NCI-H1436 treated with DMSO at 0.1 percent for 48 hours (cell line): ENCODE results near the gene EDIL3.
"Not testable (repeated sequence)": the region's sequence is repeated elsewhere in the genome, so short reads cannot be mapped to it uniquely, and the experiment has no call there.

Source experiments
- DNase-seq: peaks from one replicate; lab custom pipeline; 2025; lab: John Stamatoyannopoulos, UW

Gene EDIL3

GRCh38 chr5:84298628-84299027 is 86.1 kb downstream of the EDIL3 start:
- DNase-seq: no peak

DNA sequence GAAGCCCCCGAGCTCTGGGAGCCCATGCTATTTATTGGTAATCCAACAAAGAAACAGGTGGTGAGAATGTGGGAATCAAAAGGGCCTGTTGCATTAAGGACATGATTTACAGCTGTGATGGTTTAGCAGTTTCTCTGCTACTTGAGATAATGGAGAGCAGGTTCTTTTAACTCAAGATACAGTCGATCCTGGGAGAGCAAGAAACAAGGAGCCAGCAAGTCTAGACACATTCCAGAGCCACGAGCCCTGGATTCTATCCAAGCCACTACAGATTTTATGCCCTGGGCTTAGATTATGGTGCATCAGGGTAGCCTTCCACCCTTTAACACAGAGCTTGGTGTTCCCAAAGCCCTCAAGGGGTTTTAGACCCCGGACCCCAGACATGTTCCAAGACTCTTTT is 87.0 kb downstream of the EDIL3 start:
- not testable (repeated sequence) for DNase-seq

- no peak for DNase-seq
Observed at GRCh38 chr5:84292788-84293653, 91.7 kb downstream of the EDIL3 start.

GRCh38 chr5:84292000-84292642 is 92.6 kb downstream of the EDIL3 start:
- no peak for DNase-seq

GRCh38 chr5:84290673-84291072 is 94.0 kb downstream of the EDIL3 start:
- DNase-seq: no peak

GRCh38 chr5:84290161-84290560 is 94.5 kb downstream of the EDIL3 start:
- no peak for DNase-seq

DNA sequence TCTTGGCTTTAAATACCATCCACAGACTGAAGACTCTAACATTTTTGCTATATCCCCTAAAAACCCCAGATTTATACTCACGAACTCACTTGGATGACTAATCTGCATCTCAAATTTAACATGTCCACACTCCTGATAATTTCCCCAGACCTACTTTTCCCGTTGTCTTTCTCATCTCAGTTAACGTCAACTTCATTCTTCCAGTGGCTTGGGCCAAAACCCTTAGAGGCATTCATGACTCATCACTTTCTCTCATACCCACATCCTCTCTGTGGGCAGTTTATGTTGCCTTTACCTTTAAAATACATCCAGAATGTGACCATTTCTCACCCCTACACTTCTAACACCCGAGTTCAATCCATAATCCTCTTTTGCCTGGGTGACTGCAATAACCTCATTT is 96.7 kb downstream of the EDIL3 start:
- no peak for DNase-seq

- DNase-seq: no peak
Observed at GRCh38 chr5:84286662-84287061, 98.0 kb downstream of the EDIL3 start.

GRCh38 chr5:84285641-84286637 is 98.7 kb downstream of the EDIL3 start:
- no peak for DNase-seq

- DNase-seq: no peak
Observed at GRCh38 chr5:84281383-84281782, 103.3 kb downstream of the EDIL3 start.

DNA sequence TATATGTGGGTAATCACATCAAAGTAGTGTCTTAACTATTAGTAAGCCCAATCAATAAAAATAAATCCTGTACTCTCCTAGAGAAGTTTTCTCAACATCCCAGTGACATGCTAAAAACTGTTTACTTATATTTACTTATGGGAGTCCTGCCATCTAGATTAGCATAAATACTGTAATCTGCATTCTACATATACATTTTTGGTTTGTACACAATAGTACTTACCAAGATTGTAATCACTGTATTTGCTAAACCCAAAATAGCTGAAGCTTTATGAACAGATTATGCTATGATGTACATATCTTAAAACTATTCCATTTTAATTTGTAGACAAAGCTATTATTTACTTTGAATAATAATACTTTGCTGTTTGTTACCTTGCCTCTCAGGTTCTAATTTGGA is 105.4 kb downstream of the EDIL3 start:
- no peak for DNase-seq

DNA sequence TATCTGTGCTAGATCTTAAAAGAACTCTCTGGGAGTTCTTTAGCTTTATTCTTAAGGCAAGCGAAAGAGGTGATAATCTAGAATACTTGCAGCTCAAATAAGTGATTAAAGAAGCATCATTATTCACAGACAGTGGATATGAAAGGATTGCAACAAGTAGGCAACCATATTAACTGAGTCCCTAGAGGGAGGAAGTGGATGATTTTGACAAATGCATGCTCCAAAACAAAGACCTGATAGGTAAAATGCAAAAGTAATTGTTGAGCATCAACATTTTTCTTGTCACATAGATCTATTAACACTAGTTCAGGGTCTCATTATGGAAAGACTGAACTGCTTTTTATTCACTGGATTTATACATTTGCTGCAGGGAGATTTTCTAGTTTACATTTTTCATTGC is 109.1 kb downstream of the EDIL3 start:
- DNase-seq: no peak

DNA sequence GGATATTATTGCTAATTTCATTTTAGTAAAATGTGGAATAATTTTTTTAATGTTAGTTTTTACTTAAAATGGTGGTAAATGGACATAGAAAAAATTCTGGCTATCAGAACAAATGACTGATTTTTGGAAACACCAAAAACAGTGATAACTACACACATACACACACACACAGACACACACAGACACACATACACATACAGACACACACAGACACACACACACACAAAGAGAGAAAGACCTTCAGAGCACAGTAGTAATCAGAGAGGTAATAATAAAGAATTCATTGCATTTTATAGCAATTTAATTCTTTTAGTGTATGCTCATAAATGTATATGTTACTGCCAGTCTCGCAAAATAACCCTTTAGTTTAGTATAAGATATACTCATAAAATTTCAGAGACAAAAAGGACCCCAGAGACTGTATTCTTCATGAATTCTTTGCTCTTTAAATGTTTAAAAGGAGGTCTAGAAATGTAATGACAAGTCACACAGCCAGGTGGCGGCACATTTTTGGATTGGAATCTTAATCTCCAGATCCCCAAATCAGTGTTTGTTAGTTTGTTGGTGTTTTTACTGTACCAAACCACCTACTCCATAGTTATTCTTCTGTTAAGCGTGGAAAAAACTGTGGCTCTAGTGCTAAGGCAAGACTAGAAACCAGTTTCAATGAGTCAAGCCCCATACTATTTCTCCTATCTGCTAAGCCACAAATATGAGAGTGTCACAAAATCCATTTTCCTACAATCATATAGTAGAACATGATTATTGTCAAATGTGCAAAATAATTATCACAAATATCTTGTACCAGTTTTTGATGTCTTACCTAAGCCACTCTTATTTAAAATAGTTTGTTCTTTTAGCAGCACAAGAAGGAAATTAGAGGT is 109.9 kb downstream of the EDIL3 start:
- no peak for DNase-seq

DNA sequence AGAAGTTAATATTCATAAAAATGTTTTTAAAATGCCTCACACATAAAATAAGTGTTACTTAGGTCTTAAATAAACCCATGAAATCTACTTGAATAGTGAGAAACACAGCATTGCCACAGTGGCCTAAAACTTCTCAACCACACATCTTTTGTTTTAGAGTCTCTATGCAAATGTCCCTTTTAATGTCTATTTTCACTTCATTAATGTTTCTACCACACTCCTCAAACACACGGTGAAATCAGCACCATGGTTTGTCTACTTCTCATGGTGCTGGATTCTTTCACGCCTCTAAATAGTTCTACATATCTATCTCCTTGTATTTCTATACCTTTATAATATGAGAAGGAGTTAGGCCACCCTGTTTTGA is 111.2 kb downstream of the EDIL3 start:
- DNase-seq: no peak

GRCh38 chr5:84272771-84273516 is 111.7 kb downstream of the EDIL3 start:
- no peak for DNase-seq

DNA sequence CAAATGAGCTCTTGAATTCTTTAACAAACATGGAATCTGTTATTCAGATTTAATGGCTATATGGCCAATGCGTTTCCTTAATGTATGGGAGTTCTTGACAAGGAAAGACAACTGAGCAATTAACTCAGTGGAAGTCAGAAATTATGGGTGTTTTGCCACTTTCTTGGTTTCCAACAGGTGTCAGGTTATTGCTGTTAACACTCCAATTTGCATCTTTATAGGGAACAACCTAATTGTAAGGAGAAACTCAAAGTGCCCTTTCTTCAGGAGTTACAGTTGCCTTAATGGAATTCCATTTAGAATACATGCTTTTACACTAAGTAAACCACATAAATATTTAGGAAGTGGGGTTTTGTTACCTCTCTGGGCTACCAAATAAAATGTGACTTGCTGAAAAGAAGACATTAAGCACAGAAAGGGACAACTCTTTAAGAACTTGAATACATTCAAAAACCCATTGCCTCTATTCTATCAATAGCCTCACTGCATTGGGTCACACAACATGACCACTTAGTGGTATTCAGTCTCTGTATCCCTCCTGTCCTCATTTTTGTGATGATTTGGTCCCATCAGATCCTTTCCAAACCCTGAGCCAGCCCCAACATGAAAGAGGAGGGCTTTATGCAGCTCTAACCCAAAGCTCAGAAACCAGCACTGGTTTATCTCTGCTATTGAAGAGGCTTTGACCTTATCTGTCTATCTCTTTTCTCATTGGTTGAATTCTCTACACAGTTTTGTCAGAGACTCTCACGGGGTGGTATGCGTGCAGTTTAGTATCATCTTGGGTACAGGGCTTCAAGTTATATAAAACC is 118.7 kb downstream of the EDIL3 start:
- no peak for DNase-seq

GRCh38 chr5:84265130-84265529 is 119.5 kb downstream of the EDIL3 start:
- no peak for DNase-seq

- no peak for DNase-seq
Observed at GRCh38 chr5:84260939-84261338, 123.7 kb downstream of the EDIL3 start.

DNA sequence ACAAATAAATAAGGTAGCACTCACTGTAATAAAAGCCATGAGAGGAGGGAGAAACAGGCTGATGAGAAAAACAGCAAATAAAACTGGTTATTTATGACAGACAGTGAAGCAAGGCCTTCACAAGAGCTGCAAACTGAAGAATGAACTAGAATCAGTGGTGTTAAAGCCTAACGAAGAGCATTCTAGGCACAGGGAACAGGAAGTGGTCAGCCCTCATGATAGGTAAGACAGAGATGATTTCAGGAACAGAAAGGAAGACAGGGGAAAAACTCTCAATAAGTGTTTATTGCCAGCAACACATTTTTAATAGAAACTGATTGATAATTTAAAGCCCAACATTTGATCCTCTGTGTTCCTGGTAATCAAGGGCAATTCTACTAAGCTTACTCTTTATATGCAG is 124.5 kb downstream of the EDIL3 start:
- no peak for DNase-seq
